Astrocyte of the cerebellum (primary cell): ENCODE results near the gene POU5F1.
A peak's percentile ranks its signal among the peaks of the same experiment; 100 is the strongest.
"Not testable (repeated sequence)": the region's sequence is repeated elsewhere in the genome, so short reads cannot be mapped to it uniquely, and the experiment has no call there.

Experiments used
- DNase-seq: peaks from one replicate; pipeline ENCODE4 v3.0.0-alpha.2; 2011; ENCODE audit warnings: low read depth
- H3K4me3 ChIP-seq: 2 replicates; pipeline ENCODE4 v1.5.1; 2011; ENCODE audit warnings: mild to moderate bottlenecking, low read depth, low read length, moderate library complexity
- in situ Hi-C: cut with HindIII; loops from 2 replicates; pipeline ENCODE4 v1.10.0; 2017; ENCODE audit warnings: low sequenced_read_pairs
- TF ChIP-seq, protein P1 (sequence below): IDR thresholded peaks from 2 replicates; pipeline ENCODE4 v1.5.1; 2012; ENCODE audit warnings: low read length, low read depth, moderate library complexity, mild to moderate bottlenecking; ENCODE audit errors: missing control alignments

POU5F1 gene

DNA sequence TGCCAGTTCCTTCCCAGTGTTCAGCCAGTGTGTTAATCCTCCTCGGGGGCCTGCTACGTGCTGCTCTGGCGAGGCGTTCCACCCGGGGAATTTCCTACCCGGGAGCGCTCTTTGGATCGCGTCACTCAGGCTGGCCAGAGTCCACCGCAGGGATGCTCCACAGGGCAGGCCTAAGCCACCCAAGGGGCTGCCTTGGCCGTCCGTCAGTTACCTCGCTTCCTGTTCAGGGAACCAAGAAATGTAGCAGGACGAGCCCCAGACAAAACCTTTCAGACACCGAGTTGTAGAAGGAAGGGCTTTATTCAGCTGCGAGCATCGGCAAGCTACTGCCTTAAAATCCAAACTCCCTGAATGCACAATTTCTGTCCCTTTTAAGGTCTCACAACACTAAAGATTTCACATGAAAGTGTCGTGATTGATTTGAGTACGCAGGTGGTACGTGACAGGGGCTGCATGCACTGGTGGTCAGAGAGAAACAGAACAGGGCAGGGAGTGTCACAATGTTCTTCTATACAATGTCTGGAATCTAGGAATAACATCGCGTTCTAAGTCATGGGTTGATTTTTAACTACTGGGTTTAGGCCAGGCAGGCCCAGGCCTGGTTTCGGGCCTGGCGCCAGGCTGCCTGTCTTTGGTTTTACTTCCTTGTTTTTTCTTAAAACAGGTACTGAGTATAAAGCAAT lies 15.7 kb upstream of the POU5F1 start:
- TF ChIP-seq, protein P1, sequence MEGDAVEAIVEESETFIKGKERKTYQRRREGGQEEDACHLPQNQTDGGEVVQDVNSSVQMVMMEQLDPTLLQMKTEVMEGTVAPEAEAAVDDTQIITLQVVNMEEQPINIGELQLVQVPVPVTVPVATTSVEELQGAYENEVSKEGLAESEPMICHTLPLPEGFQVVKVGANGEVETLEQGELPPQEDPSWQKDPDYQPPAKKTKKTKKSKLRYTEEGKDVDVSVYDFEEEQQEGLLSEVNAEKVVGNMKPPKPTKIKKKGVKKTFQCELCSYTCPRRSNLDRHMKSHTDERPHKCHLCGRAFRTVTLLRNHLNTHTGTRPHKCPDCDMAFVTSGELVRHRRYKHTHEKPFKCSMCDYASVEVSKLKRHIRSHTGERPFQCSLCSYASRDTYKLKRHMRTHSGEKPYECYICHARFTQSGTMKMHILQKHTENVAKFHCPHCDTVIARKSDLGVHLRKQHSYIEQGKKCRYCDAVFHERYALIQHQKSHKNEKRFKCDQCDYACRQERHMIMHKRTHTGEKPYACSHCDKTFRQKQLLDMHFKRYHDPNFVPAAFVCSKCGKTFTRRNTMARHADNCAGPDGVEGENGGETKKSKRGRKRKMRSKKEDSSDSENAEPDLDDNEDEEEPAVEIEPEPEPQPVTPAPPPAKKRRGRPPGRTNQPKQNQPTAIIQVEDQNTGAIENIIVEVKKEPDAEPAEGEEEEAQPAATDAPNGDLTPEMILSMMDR = no peak
- H3K4me3 ChIP-seq = no peak overlapping the region
- in situ Hi-C loops = no loop called here
- DNase-seq = no peak

DNA sequence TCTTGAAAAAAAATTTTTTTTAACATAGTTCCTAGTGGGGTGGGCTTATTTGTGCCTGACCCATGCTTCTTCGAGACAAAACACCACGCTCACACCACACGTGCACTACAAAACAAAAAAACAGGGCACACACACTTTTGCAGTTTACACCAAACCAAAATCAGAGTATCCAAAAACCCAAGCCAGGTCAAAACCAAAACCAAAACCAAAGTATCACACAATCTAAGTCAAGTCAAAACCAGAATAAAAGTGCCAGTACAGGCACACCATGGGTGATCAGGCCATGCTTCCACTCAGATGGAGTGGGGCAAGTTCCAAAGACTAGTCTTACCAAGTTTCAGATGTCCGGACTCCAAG lies 15.2 kb upstream of the POU5F1 start:
- H3K4me3 ChIP-seq, in situ Hi-C loops, DNase-seq: not testable (repeated sequence)

DNA sequence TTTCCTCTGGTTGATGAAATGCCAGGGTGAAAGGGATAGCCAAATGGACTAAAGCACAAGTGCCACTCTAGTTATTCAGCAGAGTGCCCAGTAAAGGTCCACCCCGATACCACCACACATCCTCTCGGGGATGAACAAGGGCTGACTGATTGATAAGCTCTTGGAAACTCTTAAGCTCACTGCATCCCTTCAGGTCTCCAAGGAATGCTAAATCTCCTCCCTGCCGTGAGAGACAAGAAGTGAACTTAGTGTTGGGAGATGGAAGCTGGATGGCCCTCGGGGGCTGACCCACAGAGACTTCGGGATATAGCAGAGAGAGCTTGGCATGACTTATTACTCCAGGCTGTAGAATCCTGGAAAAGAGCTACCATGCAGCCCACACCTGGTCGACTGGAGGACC lies 13.4 kb upstream of the POU5F1 start:
- in situ Hi-C loops, H3K4me3 ChIP-seq, DNase-seq: not testable (repeated sequence)

DNA sequence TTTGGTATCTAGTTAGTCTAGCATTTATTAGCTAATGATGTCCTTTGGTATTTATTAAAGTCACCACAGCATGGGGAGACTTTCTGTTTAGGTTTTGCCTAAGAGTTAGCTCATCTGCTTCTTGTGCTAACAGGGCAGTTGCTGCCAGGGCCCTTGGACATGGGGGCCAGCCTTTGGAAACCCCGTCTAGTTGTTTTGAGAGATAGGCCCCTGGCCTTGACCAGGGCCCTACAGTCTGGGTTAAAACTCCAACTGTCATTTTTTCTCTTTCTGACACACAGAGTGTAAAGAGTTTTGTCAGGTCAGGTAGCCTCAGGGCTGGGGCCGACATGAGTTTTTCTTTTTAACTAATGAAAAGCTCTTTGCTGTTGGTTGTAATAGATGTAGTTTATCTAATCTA lies 12.8 kb upstream of the POU5F1 start:
- DNase-seq, in situ Hi-C loops, H3K4me3 ChIP-seq: not testable (repeated sequence)

DNA sequence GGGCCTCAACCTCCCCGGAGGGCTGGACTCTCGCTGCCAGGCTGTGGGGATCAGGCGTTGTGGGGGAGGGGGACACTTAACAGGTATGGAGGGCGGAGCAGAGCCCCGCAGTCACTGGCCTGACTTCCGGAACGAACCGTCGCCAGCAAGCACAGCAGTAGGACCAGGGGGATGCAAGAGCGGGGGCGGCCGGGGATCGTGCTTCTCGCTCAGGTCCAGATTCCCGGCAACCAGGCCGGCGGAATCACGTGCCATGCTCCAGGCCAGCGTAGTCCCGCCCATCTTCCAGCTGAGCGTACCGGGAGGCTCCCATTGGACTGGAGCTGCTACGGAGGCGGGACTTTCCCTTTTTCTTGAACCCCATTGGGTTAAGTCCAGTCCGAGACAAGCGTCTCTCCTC lies 10.0 kb upstream of the POU5F1 start:
- peak overlapping the region; percentile 27 for H3K4me3 ChIP-seq
- in situ Hi-C loops = no loop called here
- TF ChIP-seq, protein P1 = no peak
- no peak for DNase-seq

DNA sequence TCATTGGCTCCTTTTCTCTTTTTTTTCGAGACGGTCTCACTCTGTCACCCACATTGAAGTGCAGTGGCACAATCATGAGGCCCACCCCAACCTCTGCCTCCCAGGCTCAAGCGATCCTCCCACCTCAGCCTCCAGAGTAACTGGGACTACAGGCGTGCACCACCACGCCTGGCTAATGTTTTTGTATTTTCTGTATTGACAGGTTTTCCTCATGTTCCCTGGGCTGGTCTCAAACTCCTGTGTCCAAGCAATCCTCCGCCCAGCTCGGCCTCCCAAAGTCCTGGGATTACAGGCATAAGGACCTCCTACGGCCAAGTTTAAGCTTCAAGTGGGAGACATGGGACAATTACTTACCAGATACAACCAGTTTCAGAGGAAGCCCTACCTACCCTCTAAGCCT lies 9.4 kb upstream of the POU5F1 start:
- no peak for DNase-seq
- H3K4me3 ChIP-seq = peak overlapping the region; percentile 27
- TF ChIP-seq, protein P1 = no peak
- in situ Hi-C loops = no loop called here

DNA sequence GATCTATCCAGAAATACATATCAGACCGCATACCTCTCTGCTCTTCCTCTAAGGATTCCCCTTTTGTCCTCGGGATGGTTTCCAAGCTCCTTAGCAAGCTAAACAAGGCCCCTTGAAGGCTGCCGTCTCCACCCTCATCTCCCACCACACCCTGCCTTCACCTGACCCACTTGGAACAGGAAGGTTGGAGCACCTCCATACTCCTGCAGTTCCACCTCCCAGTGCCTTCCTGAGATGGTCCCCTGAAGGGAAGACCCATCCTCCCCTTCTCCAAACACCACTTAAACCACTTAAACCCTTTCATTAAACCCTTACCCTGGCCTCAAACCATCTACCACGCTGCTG lies 8.5 kb upstream of the POU5F1 start:
- TF ChIP-seq, protein P1 = no peak
- H3K4me3 ChIP-seq = no peak overlapping the region
- in situ Hi-C loops = no loop called here
- DNase-seq = no peak

DNA sequence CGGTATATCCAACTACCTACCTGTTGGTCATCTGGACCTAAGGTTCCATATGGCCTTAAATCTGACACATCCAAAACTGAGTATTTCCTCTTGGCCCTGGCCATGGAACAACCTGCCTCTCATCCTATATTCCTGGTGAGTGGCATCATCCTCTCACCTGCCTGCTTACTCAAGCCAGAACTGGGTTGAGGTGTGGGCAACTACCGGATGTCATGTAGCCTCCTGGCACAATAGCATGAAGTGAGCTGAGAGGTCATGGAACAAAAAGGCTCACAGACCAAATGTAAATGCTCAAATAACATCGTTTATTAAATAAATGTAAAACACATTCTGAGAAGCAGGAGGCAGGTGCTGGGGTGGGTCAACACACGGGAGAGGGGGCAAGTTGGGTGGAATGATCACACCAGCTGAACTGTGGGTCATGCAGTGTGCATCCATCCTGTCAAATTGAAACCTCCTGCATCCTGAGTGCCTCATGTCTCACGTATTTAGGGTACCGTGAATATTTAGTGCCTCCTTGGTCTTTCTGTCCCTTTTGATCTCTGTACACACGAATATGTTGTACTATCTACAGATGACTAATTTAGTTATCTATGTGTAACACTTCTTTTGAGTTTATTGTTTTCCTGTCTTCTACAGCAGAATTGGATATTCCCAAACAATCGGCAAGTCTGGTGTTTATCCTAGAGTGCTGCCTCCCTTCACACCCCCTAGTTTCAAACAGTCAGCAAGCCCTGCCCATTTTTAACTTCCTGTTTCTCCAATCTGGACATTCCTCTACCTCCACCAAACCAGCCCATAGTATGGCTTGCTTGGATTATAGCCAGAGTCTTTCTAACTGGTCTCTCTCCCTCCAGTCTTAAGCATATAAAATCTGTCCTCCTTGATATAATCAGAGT lies 7.9 kb upstream of the POU5F1 start:
- TF ChIP-seq, protein P1 = no peak
- H3K4me3 ChIP-seq = no peak overlapping the region
- in situ Hi-C loops = no loop called here
- DNase-seq = no peak
